HG03159 (cell line): ENCODE measurements around the gene TENT4A.

Experiments used
- ATAC-seq: cut with Tn5 transposase; IDR thresholded peaks from one replicate; pipeline ENCODE4 v1.9.1; 2021; ENCODE audit warnings: mild to moderate bottlenecking, moderate library complexity; ENCODE audit not compliant: unreplicated experiment

The TENT4A gene

DNA sequence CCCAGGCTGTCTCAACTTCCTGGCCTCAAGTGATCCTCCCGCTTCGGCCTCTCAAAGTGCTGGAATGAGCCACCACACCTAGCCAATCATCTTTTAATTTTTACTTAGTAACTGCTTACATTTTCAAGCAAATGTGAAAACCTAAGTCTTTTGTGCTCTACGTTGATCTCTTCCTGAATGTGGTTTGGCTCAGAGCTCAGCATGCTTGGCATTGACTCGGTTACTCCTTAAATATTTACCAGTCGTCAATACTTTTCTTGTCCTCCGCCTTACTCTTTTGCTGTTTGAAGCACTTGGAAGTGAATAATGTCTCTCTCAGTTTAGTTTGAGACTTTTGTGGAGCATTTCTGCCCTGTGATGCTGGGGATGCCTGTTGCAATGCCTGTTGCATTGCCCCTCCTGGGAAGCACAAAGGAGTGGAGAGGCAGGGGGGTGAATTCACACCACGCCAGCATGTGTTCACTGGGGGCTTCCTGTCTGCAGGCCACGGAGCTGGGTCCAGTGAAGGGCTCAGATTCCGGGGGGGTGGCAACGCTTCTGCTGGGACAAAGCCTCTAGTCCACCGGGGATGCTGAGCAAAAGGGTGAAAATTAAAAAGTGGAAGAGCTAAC is 13.1 kb upstream of the TENT4A start:
- no peak for ATAC-seq

DNA sequence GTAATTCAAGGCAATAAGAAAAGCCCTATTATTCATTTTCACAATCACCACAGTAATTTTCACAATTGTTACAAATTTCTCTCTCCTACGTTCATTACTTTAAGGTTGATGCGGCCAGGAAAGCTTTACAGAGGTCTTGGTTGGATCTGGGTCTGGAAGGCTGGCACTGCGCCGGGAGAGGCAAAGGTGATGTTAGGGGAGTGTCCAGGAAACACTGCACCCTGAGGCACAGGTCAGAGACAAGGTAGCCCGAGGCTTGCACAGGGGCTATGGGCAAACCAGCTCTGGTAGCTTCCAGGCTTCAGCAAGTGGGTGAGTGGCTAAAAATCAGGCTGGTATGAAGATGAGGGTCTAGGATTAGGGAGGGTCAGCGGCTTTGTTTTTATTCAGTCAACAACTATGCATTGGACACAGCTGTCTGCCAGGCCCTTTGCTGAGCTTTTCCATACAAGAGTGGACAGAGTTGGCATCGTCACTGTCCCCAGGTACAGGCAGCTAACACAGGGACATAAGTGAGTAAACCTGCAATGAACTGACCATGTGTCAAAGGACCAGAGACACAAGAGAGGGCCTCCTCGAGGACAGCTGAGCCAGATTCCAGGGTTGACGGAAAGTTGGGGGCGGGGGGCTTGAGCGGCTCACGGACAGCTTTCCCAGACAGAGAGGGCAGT is 12.4 kb upstream of the TENT4A start:
- no peak for ATAC-seq

DNA sequence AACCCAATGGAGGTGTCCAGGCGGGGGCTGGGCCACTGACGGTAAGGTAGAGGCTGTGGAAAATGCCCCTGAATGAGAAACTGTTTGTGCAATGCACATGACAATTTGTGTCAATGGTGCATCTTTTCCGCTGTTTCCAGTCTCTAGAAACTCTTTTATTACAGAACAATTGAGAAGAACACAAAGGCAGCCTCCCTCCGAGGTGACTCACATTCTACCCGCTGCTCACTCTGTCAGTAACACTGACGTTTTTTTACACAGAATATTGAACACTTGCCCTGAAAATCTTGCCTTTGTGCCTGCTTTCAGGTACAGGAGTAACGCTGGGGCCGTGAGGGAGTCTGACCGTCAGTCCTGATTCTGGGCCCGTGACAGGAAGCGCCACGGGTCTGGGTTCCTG is 11.7 kb upstream of the TENT4A start:
- no peak for ATAC-seq

DNA sequence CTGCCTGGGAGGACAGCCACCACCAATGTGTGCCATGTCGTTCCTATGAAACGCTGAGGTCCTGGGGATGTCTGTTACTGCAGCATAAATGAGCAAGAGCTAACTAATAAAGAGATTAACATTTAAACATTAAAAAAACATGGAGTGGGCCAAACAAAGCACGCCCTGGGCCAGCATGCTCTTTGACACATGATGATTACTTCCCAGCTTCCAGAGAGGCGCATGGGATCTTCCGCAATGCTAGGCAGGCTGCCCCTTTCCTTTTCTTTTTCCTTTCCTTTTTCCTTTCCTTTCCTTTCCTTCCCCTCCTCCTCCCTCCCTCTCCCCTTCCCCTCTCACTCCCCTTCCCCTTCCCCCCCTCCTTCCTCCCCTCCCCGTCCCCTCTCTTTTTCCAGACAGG is 10.6 kb upstream of the TENT4A start:
- no peak for ATAC-seq

DNA sequence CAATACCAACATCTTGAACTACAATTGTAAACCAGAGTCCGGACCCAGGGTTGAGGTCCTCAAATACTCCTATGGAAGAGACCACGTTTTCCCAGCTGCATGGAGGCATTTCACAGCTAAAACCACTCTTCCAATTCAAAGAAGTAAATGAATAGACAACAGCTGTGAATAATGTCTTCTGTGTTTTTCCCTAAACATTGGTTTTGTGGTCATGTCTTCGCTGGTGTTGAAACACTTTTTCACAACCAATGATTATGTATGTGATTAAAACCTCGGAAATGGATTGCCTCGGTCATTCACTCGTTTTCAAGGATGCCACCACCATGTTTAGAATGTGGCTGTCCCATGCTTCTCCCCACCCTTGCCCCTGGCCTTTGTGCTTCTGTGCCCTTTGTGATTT is 9.4 kb upstream of the TENT4A start:
- no peak for ATAC-seq

DNA sequence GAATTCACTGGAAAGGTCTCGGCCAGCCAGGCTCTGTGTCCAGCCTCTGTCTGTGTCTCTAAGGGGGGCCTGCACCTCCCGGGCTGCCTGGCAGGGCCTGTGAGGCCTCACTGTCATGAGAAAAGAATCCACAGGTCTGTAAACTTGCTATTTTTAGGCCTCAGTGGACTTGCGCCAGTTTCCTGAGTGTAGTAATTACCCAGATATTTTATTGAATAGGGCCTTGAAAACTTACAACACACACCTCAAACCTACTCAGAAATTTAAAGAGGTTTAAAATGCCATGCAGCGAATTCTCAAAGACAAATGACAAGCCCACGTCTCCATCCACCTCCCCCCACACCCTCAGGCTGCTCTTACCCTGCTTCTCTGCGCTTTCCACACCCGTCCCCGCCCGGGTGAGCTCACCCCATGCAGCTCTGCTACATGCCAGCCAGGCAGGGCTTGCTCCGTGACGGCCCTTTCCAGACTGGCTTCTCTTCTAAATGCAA is 8.8 kb upstream of the TENT4A start:
- ATAC-seq, result no peak

DNA sequence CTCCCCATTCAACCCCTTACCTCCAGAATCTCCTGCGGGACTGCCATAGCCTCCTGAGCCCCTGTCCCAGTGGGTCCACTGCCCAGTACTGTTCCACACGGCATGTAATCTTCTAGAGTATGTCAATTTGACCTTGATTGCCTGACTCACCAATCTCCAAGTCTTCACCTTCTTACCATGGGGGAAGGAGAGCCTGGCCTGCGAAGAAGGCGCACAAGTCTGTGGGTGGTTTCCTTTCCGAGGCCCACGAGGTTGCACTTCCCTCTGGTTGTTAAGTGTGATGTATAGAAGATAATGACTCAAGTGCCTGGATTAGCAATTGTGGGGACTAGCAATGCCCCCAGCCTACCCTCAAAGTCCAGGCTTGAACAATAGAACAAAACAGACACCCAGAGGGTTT is 8.1 kb upstream of the TENT4A start:
- ATAC-seq, result peak; percentile 55

DNA sequence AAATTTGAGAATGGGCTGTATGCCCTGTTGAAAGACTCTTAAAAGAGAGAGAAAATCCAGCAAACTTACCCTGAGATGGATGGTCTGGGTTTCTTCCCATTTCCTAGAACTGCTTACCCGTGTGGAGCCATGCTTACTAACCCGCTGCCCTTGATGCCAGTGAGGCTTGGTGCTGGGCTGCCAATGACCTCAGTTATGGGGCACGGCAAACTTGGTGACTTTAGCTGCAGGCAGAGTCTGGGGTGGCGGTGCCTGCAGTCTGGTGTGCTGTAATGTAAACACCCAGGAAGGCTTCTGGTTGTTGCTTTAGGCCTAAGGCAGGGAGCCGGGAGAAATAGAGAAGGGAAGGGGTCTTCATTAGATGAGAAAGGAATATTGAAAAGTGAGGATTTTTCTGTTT is 7.3 kb upstream of the TENT4A start:
- ATAC-seq, result no peak

DNA sequence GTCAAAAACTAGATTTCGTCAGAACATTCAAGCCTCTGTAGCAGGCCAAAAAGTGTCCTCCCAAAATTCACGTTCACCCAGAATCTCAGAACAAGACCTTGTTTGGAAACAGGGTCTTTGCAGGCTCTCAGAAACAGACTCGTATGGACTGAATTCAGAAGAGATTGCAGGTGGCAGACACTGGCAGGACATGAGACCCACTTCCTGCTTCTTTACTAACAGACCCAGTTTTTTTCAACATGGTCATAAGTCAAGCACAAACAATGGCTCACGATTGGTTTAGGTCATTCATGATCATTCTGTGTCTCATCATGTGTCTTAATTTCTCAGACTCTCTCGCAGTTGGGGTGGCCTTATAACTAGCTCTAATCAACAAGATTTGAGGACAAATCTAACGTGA is 5.4 kb upstream of the TENT4A start:
- ATAC-seq, result no peak

DNA sequence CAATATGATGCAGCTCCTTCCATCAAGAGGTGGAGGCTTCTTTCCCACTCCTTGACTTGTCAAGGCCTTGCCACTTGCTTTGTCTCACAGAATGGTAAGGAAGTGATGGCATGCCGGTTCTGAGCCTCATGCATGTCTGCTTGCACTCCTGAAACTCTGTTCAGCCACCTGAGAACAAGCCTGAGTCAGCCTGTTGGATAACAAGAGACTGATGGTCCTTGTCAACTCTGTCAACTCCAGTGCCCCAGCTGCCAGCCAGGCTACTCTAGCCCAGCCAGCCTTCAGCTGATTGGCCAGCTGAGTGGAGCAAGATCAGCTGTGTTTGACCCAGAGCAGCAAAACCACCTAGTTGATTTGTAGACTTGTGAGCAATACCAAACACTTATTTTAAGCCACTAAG is 4.4 kb upstream of the TENT4A start:
- ATAC-seq, result no peak

DNA sequence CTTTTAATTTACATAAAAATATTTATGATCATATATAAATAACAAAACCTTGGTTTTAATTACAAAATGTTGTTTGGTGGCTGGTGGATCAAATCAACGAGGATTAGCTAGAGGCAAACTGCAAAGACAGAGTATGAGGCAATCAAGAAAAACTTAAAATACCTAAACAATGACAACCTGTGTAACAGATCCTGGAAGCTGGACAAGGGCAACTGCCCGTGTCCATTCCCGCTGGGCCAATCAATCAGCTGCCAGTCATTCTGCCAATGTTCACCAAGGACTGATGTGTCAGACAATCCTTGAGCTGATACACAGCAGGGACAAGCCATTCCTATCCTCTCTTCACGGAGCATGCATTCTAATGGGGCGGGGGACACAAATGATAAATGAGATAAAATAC is 3.2 kb upstream of the TENT4A start:
- no peak for ATAC-seq

DNA sequence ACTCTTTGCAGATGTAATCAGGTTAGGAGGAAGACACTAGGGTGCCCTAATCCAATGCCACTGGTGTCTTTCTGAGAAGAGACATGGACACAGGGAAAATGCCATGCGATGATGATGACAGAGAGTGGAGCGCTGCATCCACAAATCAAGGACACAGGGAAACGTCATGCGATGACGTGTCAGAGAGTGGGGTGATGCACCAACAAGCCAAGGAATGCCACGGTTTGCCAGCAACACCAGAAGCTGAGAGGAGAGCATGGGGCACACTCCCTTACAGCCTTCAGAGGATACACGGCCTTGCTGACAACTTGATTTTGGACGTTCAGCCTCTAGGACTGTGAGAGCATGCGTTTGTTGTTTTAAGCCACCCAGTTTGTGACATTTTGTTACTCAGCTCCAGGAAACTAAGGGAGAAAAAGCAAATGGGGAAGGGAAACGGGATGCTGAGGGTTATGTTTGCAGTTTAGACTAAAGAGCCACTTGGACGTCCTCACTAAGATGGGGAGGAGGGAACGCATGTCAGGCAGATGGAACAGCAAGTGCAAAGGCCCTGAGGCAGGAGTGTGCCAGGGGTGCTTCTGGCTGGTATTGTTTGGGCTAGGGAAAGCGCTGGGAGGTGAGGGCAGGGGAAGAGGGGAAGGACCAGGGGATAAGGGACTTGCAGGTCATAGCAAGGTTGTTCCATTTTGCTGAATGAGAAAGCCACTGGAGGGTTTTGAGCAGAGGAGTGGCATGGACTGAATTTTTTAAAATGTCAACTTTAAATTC is 2.5 kb upstream of the TENT4A start:
- ATAC-seq, result no peak

DNA sequence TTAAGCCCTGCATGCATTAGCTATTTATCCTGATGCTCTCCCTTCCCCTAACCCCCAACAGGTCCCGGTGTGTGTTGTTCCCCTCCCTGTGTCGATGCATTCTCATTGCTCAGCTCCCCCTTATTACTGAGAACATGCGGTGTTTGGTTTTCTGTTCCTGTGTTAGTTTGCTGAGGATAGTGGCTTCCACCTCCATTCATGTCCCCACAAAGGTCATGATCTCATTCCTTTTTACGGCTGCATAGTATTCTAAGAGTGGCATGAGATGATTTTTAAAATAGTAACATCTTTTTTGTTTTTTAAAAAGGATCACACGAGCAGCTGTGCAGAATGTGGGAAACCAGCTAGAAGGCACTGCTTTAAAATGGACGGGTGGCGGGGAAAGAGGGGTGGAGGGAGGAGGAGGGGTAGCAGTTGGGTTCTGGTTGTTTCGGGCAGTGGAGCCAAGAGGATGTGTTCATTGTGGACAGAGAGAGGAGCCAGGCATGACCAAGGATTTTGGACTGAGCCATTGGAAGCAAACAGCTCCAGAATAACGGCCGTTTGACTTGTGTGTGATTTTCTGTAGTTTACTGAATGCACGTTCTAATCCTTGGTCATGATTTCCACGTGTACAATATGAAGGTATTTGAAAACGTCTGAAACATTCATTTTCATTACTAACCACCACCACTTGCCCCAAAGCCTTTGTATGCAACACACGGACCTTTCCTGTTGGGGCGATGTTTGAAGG is 1.7 kb upstream of the TENT4A start:
- peak; percentile 26 for ATAC-seq

DNA sequence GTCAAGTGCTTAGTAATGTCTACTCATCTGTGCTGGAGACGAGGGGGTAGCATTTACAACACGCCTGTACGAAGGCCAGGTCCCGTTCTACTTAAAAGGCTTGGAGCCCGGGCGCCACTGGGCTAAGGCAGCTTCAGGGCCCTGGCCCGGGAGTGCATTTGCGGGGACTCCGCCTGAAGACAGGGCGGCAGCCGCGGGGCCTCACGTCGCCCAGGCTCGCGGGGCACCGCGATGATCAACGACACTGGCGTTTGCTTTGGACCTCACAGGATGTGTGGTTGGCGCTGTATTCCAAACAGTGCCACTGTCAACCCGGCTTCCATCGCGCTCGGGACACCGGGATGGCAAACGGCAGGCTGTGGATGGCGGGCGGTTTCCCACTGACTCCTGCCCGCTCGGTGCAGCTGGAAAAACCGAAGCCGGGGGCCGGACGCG is 1.1 kb upstream of the TENT4A start:
- ATAC-seq, result peak; percentile 16

DNA sequence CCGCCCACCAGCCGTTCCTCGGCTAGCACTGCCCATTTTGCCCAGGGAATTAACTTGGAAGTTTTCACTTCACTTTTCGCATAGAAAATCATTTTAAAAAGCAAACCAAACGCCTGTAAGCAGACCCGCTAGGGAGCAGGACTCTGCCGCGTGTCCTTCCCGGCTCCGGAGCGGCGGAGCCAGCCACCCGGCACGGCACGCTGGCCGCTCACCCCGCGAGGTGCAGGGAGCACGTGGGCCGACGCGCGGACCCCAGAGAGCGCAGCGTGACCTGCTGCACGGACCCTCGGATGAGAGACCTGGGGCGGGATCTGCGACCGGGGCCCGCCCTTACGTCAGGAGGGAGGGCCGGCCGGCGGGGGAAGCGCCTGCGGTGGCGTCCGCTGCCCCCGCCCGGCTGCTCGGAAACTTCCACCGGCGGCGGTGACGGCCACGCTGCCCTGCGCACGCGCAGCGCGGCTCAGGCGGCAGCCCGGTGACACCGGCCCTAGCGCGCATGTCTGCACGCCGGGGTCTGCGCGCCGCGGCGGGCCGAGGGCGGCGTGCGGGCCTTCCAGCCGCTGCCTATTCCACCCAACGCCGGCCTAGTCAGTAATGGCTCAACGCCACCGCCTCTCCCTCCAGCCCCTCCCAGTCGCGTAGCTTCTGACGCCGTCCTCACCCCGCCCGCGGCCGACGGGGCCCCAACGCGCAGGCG is 507 bp upstream of the TENT4A start:
- ATAC-seq, result peak; percentile 64

DNA sequence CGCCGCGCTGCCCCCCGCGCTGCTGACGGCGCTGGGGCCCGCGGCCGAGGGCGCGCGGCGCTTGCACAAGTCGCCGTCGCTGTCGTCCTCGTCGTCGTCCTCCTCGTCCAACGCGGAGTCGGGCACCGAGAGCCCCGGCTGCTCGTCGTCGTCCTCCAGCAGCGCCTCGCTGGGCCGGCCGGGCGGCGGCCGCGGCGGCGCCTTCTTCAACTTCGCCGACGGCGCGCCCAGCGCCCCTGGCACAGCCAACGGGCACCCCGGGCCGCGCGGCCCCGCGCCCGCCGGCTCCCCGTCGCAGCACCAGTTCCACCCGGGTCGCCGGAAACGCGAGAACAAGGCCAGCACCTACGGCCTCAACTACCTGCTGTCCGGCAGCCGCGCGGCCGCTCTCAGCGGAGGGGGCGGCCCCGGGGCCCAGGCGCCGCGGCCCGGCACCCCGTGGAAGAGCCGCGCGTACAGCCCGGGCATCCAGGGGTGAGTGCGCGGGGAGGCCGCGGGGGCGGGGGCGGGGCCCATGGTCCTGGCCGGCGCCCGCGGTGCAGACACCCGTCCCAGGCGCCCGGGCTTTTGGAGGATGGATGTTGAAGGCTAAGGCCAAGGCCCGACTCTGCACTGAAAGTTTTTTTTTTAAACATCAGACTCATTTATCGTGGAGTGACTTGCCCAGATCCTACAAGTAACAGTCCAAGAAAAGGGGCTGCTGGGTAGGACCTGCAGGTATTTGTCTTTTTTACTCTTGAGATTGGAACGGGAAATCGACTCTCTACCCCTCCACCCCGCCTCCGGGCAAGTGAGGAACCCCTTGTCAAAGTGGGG is 1.2 kb downstream of the TENT4A start:
- no peak for ATAC-seq

DNA sequence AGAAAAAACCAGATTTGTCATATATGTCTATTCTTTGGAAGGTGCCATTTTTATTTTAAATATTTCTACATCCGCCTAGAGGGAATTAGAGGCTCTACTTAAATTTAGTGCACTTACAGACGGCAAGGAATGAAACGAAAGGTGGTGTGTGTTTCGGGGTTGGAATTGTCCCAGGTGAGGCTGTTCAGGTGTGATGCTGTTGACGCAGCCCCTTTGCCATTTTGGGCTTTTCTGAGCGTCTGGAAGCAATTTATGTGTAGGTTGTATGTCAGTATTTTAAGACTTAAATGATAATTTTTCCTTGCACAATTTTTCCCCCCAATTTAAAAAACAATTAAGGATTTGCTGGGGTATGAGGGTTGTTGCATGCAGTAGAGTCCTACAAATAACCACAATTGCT is 2.0 kb downstream of the TENT4A start:
- no peak for ATAC-seq

DNA sequence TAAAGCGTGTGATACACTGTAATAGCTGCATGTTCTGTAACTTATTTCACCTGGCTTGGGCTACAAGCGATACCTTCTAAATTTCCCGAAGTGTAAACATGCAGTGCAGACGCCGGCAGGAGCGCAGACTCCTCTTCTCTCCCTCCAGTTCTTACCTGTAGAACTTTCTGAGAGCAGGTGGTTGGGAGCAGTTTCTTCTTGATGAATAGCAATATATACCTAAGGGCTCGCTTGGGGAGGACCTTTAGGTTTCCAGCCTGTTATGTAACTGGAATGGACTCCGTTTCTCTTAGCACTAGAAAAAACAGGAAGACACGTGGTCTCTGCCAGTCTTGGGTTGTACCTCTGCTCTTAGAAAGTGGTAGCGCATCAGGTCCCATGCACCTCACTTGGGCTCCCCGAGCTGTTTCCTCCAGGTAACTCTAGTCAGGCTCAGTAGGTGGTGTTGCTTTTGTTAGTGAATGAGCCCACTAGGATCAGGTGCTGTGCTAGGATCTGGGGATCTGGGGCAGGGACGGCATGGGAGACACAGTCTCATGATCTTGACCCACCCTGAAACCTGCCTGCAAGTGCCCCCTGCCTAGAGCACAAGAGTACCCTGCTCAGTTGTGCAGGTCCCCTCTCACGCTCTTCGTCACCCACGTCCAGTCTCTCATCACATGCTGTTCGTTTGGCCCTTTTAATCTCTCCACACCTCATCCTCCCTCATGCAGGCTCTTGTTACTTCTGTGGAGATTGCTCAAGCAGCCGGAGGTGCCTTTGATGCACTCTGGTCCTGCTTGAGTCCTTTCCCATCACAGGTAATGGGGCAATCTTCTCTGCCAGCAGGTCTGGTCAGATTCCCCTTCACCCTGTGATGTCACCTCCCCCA is 2.8 kb downstream of the TENT4A start:
- ATAC-seq, result no peak

DNA sequence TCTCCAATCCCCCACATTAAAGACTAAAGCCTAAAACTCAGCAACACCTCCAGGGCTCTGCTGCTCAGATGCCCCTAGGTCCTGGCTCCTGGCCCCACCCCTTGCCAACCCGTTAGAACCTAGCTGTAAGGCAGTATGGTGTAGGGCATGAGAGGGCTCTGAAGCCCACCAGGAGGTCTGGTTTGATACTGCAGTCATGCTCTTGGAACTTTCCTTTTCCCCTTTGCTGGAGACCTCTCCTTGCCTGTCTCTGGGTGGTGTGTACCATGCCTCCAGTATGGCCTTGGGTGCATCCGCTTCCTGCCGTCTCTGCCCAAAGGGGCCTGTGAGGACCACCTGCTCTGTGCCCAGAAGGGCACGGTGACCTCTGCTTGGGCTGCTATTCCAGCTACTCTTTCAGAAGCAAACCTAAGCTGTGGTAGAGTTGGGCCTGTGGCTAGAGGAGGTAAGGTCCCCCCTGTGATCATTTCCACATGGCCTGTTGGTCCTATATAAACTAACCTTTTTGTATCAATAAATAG is 3.5 kb downstream of the TENT4A start:
- ATAC-seq, result no peak
